ENCODE results near the gene GNAI1.

The GNAI1 gene

GRCh38 chr7:80215734-80216133, 81.1 kb downstream of the GNAI1 start:
- no peak for DNase-seq (ENCODE audit: low read depth)

DNA sequence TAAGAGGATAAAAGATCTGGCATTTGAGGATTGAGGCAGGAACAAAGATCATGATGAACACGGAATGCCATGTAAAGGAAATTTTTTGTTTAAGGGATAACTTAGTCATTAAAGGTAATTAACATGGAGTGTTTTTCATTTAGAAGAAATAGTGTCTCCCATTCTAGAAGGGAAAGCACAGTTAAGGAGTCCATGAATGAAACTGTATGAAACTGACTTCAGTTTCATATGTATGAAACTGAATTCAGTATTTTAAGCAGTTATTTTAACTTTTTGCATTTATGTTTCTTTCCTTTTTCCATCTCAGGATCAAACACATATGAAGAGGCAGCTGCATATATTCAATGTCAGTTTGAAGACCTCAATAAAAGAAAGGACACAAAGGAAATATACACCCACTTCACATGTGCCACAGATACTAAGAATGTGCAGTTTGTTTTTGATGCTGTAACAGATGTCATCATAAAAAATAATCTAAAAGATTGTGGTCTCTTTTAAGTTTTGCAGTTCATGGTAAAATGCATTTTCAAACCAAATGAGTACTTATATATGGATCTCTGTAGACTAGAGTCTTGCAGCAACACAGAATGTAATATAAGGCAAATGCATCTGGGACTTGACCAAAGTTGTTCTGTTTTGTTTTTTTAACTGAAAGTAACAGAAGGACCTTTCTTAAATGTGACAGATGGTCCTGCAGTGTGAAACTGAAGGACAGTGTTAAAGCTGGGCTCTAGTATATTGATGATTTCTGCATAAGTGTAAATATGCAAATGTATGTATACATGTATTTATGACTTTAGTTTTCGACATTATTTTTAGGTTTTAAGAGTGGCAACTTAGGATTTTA, 82.6 kb downstream of the GNAI1 start:
- DNase-seq (ENCODE audit: low read depth) = no peak

- no peak for DNase-seq (ENCODE audit: low read depth)
Observed at GRCh38 chr7:80218723-80219122, 84.1 kb downstream of the GNAI1 start.

GRCh38 chr7:80220022-80220634, 85.5 kb downstream of the GNAI1 start:
- DNase-seq (ENCODE audit: low read depth) = no peak

DNA sequence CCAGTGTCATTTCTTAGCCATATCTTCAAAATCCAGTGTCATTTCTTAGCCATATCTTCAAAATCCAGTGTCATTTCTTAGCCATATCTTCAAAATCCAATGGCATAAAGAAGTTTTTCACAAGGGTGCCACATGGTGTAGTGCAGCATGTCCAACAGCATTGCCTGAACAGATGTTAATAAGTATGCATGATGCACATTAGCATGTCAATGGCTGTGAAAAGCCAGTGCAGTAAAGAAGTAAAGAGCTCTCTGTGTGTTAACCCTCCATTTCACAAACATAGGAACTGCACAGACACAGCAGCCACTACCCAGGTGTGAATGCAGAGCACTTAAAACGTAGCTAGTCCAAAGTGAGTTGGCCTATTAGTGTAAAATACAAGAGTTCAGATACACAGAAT, 89.8 kb downstream of the GNAI1 start:
- DNase-seq (ENCODE audit: low read depth) = no peak

DNA sequence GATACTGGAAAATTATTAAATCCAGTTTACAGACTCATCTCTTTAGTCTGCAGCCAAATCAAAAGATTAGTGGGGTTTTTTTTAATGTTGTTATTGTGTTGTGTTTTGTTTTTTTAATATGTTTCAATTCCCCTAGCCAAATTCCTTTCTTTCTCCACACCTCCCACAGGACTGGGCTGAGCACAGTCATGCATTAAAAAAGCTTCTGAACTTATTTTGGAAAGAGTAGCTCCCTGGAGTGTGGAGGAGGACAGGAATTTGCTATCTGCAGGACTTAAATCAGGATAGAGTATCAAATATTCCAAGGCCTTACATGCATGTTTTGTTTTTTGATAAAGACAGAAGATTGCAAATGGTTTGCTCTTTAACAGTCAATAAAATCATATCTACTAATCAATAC, 90.7 kb downstream of the GNAI1 start:
- DNase-seq (ENCODE audit: low read depth) = no peak

DNA sequence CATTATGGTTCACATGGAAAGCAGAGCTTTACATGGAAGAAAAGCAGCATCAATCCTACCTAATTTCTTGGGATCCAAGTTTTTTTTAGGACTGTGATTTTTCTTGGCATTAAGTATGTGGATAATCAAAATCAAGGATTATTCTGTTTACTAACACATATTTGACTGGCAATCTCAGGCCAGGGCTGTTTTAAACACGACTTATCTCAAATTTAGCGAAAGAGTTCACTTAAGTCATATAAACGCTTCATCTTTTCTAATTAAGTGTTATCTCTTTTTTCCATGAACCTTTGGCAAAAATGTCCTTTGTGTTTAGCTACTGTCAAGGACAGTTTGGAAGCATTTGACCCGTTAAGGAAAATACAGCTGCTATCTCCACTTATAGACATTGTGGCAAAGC, 92.0 kb downstream of the GNAI1 start:
- no peak for DNase-seq (ENCODE audit: low read depth)

DNA sequence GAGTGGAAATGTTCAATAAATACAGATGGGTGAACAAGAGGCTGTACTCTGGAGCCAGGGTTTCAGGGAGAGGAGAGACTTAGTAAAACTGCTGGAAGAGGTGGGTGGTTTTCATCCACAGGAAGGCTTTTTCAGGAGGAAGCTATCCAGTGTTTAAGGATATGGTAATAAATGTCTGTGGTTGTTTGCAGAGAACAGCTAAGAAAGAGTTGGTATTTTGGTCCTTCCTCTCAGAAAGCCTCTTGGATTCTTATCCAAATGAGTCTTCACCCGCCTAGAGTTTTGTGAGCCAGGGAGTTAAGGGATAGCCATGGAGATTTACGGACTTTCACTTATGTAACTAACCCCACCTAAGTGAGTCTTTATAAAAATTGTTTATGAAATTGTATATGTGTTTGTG, 95.7 kb downstream of the GNAI1 start:
- no peak for DNase-seq (ENCODE audit: low read depth)

DNA sequence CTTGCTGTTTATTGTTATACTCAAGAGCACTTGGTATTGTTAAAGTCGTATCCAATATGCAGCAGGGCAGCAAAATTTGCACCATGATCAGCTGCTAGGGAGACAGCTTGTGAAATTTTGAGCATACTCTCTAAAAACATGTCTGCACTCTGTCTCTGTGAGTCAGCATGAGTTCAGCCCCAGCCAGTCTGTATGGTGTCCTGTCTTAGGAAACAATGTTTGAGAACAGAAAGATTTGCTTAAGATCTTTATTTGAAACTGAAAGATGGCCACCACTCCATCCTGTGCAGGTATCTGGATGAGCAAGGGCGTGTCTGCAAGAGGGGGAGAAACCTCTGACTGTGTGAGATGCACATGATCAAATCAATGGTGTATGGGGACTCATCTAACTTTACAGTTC, 97.1 kb downstream of the GNAI1 start:
- DNase-seq (ENCODE audit: low read depth) = no peak

DNA sequence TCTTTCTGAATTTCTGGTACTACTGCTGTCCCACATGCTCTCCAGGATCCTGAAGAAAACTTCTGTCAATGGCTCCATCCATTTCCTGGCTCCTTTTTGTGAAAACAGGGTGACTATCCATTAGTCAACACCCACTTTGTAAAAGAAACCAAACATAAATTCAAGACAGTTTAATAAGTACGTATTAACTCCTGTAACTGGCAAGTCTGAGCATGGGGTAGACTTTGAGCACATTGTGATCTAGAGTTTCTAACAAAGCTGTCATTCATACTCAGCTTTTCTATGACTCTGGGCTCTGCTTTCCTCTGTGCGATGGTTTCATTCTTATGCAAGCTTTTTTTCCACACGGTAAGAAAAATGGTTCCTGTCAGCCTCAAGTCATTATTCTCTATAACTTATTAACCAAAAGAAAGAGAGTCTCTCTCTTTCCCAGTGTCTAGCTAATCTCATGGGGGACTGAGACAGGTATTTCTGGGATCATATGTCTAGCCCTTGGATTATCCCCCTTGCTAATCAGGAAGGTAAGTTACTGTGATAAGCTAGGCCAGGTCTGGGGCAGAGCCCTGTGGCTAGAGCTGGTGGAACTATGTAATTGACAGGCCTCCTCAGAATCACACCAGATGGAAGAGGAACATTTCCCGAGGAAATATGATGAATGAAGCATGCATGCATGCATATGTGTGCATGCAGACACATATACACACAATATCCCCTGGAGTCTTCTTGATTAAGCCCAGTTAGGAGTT, 98.5 kb downstream of the GNAI1 start:
- DNase-seq (ENCODE audit: low read depth) = no peak

DNA sequence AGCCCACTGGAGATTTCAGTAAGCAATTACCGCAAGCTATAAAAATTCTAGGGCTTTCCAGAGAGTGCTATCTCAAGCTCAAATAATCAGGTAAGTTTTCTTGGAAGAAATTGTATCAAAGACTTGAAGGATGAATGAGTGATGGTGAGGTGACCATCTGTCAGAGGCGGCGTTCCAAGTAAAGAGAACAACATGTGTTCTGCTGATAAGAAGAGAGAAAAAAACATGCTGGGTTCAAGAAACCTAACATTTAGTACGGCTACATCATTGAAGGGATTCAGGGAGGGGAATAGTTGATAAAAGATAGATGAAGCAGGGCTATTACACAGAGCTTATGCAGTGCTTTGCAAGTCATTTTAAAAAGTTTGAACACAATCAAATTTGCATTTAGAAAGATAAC, 100.7 kb downstream of the GNAI1 start:
- DNase-seq (ENCODE audit: low read depth) = no peak

DNA sequence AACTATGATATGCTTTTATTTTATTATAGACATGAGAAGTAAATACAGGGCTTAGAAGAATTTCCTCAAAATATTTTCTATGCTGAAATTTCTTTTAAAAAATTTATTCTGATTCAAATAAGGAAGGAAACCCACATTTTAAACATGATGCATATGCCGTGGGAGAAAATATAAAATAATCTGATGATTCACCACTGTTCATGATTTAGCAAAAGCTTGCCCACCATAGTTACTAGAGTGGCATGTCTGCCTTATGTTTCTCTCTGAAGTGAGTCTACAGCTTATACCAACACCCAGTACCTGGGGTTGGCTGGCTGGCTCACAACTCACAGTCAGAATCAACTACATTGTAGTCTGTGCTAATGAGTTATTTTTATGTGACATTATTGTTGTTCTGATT, 102.0 kb downstream of the GNAI1 start:
- DNase-seq (ENCODE audit: low read depth) = no peak

GRCh38 chr7:80240265-80241025, 105.8 kb downstream of the GNAI1 start:
- DNase-seq (ENCODE audit: low read depth) = no peak

GRCh38 chr7:80241671-80242070, 107.0 kb downstream of the GNAI1 start:
- DNase-seq (ENCODE audit: low read depth) = no peak

- DNase-seq (ENCODE audit: low read depth) = no peak
Observed at GRCh38 chr7:80243425-80243824, 108.8 kb downstream of the GNAI1 start.

DNA sequence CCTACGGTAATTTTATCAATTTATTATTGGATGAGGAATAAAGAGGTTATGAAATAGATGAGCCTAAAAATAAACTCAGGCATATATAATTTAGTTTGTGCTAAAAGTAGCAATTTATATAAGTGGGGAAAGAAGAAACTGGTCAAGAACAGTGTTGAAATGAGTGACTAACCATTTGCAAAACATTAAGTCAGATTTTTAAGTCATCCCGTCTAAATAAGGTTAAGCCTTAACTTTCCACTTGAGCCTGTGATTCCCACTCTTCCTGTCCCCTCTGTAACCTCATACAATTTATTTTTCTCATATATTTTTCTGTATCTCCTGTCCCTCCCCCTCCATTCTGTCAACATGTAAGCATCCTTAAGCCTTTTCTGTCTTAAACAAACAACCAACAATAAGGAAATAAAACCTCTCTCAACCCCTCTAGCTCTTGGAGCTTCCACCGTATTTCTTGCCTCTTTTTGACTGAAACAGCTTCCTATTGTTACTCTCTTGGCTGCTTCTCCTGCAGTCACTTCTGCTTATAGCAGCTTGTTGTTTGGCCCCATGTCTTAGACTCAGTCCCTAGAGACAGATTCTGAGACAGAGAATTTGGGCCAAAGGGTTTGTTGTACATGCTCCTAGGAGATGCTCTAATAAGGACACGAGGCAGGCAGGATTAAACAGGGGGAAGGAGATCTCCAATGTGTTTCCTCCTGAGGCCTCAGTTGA, 109.7 kb downstream of the GNAI1 start:
- DNase-seq (ENCODE audit: low read depth) = no peak

- no peak for DNase-seq (ENCODE audit: low read depth)
Observed at GRCh38 chr7:80247144-80247543, 112.5 kb downstream of the GNAI1 start.

- no peak for DNase-seq (ENCODE audit: low read depth)
Observed at GRCh38 chr7:80247891-80248290, 113.3 kb downstream of the GNAI1 start.

GRCh38 chr7:80249184-80249583, 114.6 kb downstream of the GNAI1 start:
- no peak for DNase-seq (ENCODE audit: low read depth)

GRCh38 chr7:80249619-80250295, 115.1 kb downstream of the GNAI1 start:
- DNase-seq (ENCODE audit: low read depth) = no peak

DNA sequence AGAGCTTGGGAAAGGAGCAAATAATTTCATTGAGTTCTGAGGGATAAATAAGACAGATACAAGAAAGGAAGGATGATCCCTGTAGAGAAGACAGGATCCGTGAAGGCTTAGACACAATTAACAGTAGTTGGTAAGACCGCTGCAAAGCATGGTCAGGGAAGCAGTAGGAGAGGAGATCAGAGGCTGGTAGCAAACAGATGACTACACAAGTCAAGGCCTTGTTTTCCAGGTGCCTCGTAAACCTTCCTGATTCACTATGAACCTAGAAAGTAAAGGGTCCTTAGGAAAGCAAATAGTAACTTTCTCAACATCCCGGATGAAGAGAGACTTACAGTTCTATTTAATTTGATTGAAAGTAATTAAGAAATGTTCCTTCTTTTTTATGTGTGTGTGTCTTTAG, 118.6 kb downstream of the GNAI1 start:
- no peak for DNase-seq (ENCODE audit: low read depth)
